HepG2 (cell line): ENCODE results near the gene ZFP36L2. TPM values are rescaled to one million over a fixed set of nuclear protein-coding genes. Genes with fewer than 3 reads are reported as not detected.

Source experiments
- ARID2 ChIP-seq: sonication (generic); formaldehyde crosslinking; IDR thresholded peaks from 2 replicates; pipeline ENCODE4 v1.8.1; 2022; ENCODE audit warnings: mild to moderate bottlenecking, missing genetic modification reagents, borderline replicate concordance
- ATF3 ChIP-seq: sonication (generic); formaldehyde crosslinking; IDR thresholded peaks from 2 replicates; pipeline ENCODE4 v1.4.0; 2020; ENCODE audit warnings: missing genetic modification reagents
- BRD4 ChIP-seq: sonication (generic); formaldehyde crosslinking; IDR thresholded peaks from 2 replicates; pipeline ENCODE4 v1.4.0; 2020; ENCODE audit warnings: missing genetic modification reagents
- DBP ChIP-seq: sonication (generic); formaldehyde crosslinking; IDR thresholded peaks from 2 replicates; pipeline ENCODE4 v1.4.0; 2020; ENCODE audit warnings: missing genetic modification reagents; ENCODE audit errors: not compliant biosample characterization
- DNMT3B ChIP-seq: conservative IDR thresholded peaks from 2 replicates; pipeline ENCODE4 v1.6.1; 2016; ENCODE audit warnings: missing biosample characterization, control low read depth
- ETV5 ChIP-seq: IDR thresholded peaks from 2 replicates; pipeline ENCODE4 v1.6.1; 2018; ENCODE audit warnings: missing biosample characterization, missing genetic modification reagents, inconsistent platforms, borderline replicate concordance
- FOXP1 ChIP-seq, 2 experiments: fragments of 450-650 bp in 1 of 2; IDR thresholded peaks; 2 replicates each; pipeline ENCODE4 v1.6.1; 2017 to 2018; ENCODE audit warnings: antibody characterized with exemption in 1 of 2
- GATAD1 ChIP-seq: IDR thresholded peaks from 2 replicates; pipeline ENCODE4 v1.6.1; 2016; ENCODE audit warnings: missing genetic modification reagents, missing compliant biosample characterization
- MAFG ChIP-seq: sonication (generic); formaldehyde crosslinking; IDR thresholded peaks from 2 replicates; pipeline ENCODE4 v1.5.1; 2020; ENCODE audit warnings: mild to moderate bottlenecking, missing genetic modification reagents
- MYPOP ChIP-seq: sonication (generic); formaldehyde crosslinking; IDR thresholded peaks from 2 replicates; pipeline ENCODE4 v1.8.1; 2023; ENCODE audit warnings: mild to moderate bottlenecking, moderate library complexity, missing genetic modification reagents
- NCOA1 ChIP-seq: sonication (generic); formaldehyde crosslinking; IDR thresholded peaks from 2 replicates; pipeline ENCODE4 v1.9.0; 2021; ENCODE audit warnings: missing genetic modification reagents
- POLR2A ChIP-seq, 2 experiments: IDR thresholded peaks; 2 replicates each; pipeline ENCODE4 v1.6.1; 2011; ENCODE audit warnings: low read depth in 2 of 2, low read length in 2 of 2, mild to moderate bottlenecking in 1 of 2, moderate library complexity in 1 of 2; ENCODE audit not compliant: insufficient read depth in 1 of 2
- REPIN1 ChIP-seq: sonication (generic); formaldehyde crosslinking; IDR thresholded peaks from 2 replicates; pipeline ENCODE4 v1.8.0; 2022; ENCODE audit warnings: missing genetic modification reagents, low read depth, mild to moderate bottlenecking, borderline replicate concordance
- SAP130 ChIP-seq: IDR thresholded peaks from 2 replicates; pipeline ENCODE4 v1.6.1; 2016; ENCODE audit warnings: low read depth
- SIX1 ChIP-seq: sonication (generic); formaldehyde crosslinking; IDR thresholded peaks from 2 replicates; pipeline ENCODE4 v1.4.0; 2020; ENCODE audit warnings: missing genetic modification reagents, borderline replicate concordance
- TARDBP ChIP-seq: sonication (generic); formaldehyde crosslinking; IDR thresholded peaks from 2 replicates; pipeline ENCODE4 v1.8.0; 2022; ENCODE audit warnings: mild to moderate bottlenecking, missing genetic modification reagents
- TBX2 ChIP-seq: sonication (generic); formaldehyde crosslinking; IDR thresholded peaks from 2 replicates; pipeline ENCODE4 v1.5.0; 2020; ENCODE audit warnings: missing genetic modification reagents, mild to moderate bottlenecking, borderline replicate concordance
- THAP11 ChIP-seq: IDR thresholded peaks from 2 replicates; pipeline ENCODE4 v1.6.1; 2016; ENCODE audit warnings: missing biosample characterization, missing genetic modification reagents
- ZFP36 ChIP-seq: fragments of 150-350 bp; IDR thresholded peaks from 2 replicates; pipeline ENCODE4 v1.6.1; 2018; ENCODE audit warnings: borderline replicate concordance, low read length, low read depth; ENCODE audit not compliant: partially characterized antibody
- ZNF264 ChIP-seq: sonication (generic); formaldehyde crosslinking; IDR thresholded peaks from 2 replicates; pipeline ENCODE4 v1.4.0; 2020; ENCODE audit warnings: missing genetic modification reagents
- ZNF34 ChIP-seq: sonication (generic); formaldehyde crosslinking; IDR thresholded peaks from 2 replicates; pipeline ENCODE4 v1.4.0; 2020; ENCODE audit warnings: mild to moderate bottlenecking, missing genetic modification reagents, borderline replicate concordance
- ZNF451 ChIP-seq: sonication (generic); formaldehyde crosslinking; IDR thresholded peaks from 2 replicates; pipeline ENCODE4 v1.5.0; 2020; ENCODE audit warnings: mild to moderate bottlenecking, missing genetic modification reagents
- ZNF777 ChIP-seq: sonication (generic); formaldehyde crosslinking; IDR thresholded peaks from 2 replicates; pipeline ENCODE4 v1.4.0; 2020; ENCODE audit warnings: missing genetic modification reagents
- ZSCAN25 ChIP-seq: sonication (generic); formaldehyde crosslinking; IDR thresholded peaks from 2 replicates; pipeline ENCODE4 v1.8.0; 2022; ENCODE audit warnings: mild to moderate bottlenecking, missing genetic modification reagents
- polyA plus RNA-seq, 8 experiments: library from polyadenylated mRNA; depleted of rRNA in 3 of 8; stranded (reverse) in 7 of 8; unstranded in 1 of 8; fragments of >200 nt; fragmentation: Illumina TruSeq in 4 of 8; extraction: Trizol in 4 of 8; gene quantifications; 2 replicates each; pipeline versions ENCODE4 v1.2.1 to v1.2.3, GENCODE V29; 2011 to 2016; ENCODE audit warnings: low read depth in 4 of 8, missing spikeins in 1 of 8, mixed read lengths in 1 of 8; ENCODE audit not compliant: insufficient read depth in 1 of 8
- total RNA-seq, 5 experiments: library from RNA; depleted of rRNA; stranded (reverse); fragments of >200 nt; fragmentation: Illumina TruSeq; extraction: Trizol; gene quantifications; 2 replicates each; pipeline ENCODE4 v1.2.3, GENCODE V29; 2016; ENCODE audit warnings: low read depth in 1 of 5
- TF ChIP-seq, protein P1 (sequence below): sonication (generic); formaldehyde crosslinking; IDR thresholded peaks from 2 replicates; pipeline ENCODE4 v1.8.0; 2022; ENCODE audit warnings: missing genetic modification reagents, mild to moderate bottlenecking, borderline replicate concordance
- TF ChIP-seq, protein P2 (sequence below): sonication (generic); formaldehyde crosslinking; IDR thresholded peaks from 2 replicates; pipeline ENCODE4 v1.4.0; 2020; ENCODE audit warnings: missing genetic modification reagents, borderline replicate concordance

The ZFP36L2 gene
- total and polyA plus RNA-seq, 2 of the 13 experiments (the other 11 are each of a cell fraction or from before 2014, with no cell fraction given), result 11.2 to 21.8 TPM

- TF ChIP-seq GATAD1 (CRISPR knock-in tag) (no peak), ZNF777 (CRISPR knock-in tag) (no peak), BRD4 (CRISPR knock-in tag) (no peak), ZFP36 (no peak), THAP11 (no peak), DBP (CRISPR knock-in tag) (no peak), TBX2 (CRISPR knock-in tag) (no peak), MYPOP (CRISPR knock-in tag) (no peak), ZNF451 (CRISPR knock-in tag) (0 out of 2 replicates have a peak, but pooled peaks have one; percentile 68), SAP130 (CRISPR knock-in tag) (no peak), REPIN1 (CRISPR knock-in tag) (0 out of 2 replicates have a peak, but pooled peaks have one; percentile 10), ZNF264 (CRISPR knock-in tag) (no peak), SIX1 (CRISPR knock-in tag) (no peak), TARDBP (CRISPR knock-in tag) (no peak), ZNF34 (CRISPR knock-in tag) (no peak), MAFG (no peak), NCOA1 (no peak), ATF3 (no peak), POLR2A (IDR thresholded peaks at IDR 0.05; ENCODE audit: insufficient read depth in 1 of 2, low read depth in 2 of 2, low read length in 2 of 2) (no peak), DNMT3B (CRISPR knock-in tag) (no peak), ETV5 (CRISPR knock-in tag) (peak; percentile 11; the same call in 1 of the 2 replicates), FOXP1 (IDR thresholded peaks at IDR 0.05) (no peak), FOXP1 (CRISPR knock-in tag; IDR thresholded peaks at IDR 0.05) (no peak), ARID2 (CRISPR knock-in tag) (no peak), ZSCAN25 (peak; percentile 35; the same call in 1 of the 2 replicates)
- TF ChIP-seq, protein P1, sequence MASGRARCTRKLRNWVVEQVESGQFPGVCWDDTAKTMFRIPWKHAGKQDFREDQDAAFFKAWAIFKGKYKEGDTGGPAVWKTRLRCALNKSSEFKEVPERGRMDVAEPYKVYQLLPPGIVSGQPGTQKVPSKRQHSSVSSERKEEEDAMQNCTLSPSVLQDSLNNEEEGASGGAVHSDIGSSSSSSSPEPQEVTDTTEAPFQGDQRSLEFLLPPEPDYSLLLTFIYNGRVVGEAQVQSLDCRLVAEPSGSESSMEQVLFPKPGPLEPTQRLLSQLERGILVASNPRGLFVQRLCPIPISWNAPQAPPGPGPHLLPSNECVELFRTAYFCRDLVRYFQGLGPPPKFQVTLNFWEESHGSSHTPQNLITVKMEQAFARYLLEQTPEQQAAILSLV (CRISPR knock-in tag), result no peak
- TF ChIP-seq, protein P2, sequence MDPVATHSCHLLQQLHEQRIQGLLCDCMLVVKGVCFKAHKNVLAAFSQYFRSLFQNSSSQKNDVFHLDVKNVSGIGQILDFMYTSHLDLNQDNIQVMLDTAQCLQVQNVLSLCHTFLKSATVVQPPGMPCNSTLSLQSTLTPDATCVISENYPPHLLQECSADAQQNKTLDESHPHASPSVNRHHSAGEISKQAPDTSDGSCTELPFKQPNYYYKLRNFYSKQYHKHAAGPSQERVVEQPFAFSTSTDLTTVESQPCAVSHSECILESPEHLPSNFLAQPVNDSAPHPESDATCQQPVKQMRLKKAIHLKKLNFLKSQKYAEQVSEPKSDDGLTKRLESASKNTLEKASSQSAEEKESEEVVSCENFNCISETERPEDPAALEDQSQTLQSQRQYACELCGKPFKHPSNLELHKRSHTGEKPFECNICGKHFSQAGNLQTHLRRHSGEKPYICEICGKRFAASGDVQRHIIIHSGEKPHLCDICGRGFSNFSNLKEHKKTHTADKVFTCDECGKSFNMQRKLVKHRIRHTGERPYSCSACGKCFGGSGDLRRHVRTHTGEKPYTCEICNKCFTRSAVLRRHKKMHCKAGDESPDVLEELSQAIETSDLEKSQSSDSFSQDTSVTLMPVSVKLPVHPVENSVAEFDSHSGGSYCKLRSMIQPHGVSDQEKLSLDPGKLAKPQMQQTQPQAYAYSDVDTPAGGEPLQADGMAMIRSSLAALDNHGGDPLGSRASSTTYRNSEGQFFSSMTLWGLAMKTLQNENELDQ (CRISPR knock-in tag), result no peak
Measured at GRCh38 chr2:43190311-43191052, 35.9 kb downstream of the ZFP36L2 start (continued).
